H1 (cell line): ENCODE data around the gene CCPG1.

ENCODE experiments used
- MAFK ChIP-seq: IDR thresholded peaks from 2 replicates; pipeline ENCODE4 v1.6.1; 2012; ENCODE audit warnings: low read depth, mild to moderate bottlenecking, improper control_type of control experiment, low read length
- POLR2A ChIP-seq, 2 experiments: IDR thresholded peaks; 1 replicate in 1 of 2; 2 replicates in 1 of 2; pipeline ENCODE4 v1.6.1; 2011; ENCODE audit warnings: low read depth in 2 of 2, low read length in 2 of 2, mild to moderate bottlenecking in 2 of 2; ENCODE audit errors: control extremely low read depth in 1 of 2
- POLR2AphosphoS5 ChIP-seq: IDR thresholded peaks from 2 replicates; pipeline ENCODE4 v1.6.1; 2011; ENCODE audit warnings: low read depth, low read length
- SIRT6 ChIP-seq: IDR thresholded peaks from one replicate; pipeline ENCODE4 v1.7.1; 2012; ENCODE audit warnings: low read length, inconsistent platforms
- SRF ChIP-seq: IDR thresholded peaks from 2 replicates; pipeline ENCODE4 v1.6.1; 2011; ENCODE audit warnings: mild to moderate bottlenecking, low read depth, low read length, moderate library complexity
- ZNF274 ChIP-seq: IDR thresholded peaks from 2 replicates; pipeline ENCODE4 v1.7.0; 2012; ENCODE audit warnings: low read length, borderline replicate concordance; ENCODE audit errors: extremely low read depth
- TF ChIP-seq, protein P1 (sequence below), 3 experiments: IDR thresholded peaks; 1 replicate in 2 of 3; 2 replicates in 1 of 3; pipeline versions ENCODE4 v1.5.1 to v1.6.1; 2011; ENCODE audit warnings: low read length in 3 of 3, mild to moderate bottlenecking in 3 of 3, inconsistent platforms in 2 of 3, low read depth in 1 of 3, moderate library complexity in 1 of 3; ENCODE audit not compliant: insufficient read depth in 1 of 3; ENCODE audit errors: control extremely low read depth in 1 of 3
- TF ChIP-seq, protein P2 (sequence below): IDR thresholded peaks from 2 replicates; pipeline ENCODE4 v1.6.1; 2011; ENCODE audit warnings: low read length, improper control_type of control experiment

- TF ChIP-seq POLR2A (IDR thresholded peaks at IDR 0.05; ENCODE audit: control extremely low read depth in 1 of 2, low read depth in 2 of 2, low read length in 2 of 2) (no peak), MAFK (no peak), SRF (no peak), ZNF274 (no peak), POLR2AphosphoS5 (no peak), SIRT6 (no peak)
- TF ChIP-seq, protein P1, sequence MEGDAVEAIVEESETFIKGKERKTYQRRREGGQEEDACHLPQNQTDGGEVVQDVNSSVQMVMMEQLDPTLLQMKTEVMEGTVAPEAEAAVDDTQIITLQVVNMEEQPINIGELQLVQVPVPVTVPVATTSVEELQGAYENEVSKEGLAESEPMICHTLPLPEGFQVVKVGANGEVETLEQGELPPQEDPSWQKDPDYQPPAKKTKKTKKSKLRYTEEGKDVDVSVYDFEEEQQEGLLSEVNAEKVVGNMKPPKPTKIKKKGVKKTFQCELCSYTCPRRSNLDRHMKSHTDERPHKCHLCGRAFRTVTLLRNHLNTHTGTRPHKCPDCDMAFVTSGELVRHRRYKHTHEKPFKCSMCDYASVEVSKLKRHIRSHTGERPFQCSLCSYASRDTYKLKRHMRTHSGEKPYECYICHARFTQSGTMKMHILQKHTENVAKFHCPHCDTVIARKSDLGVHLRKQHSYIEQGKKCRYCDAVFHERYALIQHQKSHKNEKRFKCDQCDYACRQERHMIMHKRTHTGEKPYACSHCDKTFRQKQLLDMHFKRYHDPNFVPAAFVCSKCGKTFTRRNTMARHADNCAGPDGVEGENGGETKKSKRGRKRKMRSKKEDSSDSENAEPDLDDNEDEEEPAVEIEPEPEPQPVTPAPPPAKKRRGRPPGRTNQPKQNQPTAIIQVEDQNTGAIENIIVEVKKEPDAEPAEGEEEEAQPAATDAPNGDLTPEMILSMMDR (IDR thresholded peaks at IDR 0.05; ENCODE audit: control extremely low read depth in 1 of 3, insufficient read depth in 1 of 3, low read depth in 1 of 3, low read length in 3 of 3) = no peak
- TF ChIP-seq, protein P2, sequence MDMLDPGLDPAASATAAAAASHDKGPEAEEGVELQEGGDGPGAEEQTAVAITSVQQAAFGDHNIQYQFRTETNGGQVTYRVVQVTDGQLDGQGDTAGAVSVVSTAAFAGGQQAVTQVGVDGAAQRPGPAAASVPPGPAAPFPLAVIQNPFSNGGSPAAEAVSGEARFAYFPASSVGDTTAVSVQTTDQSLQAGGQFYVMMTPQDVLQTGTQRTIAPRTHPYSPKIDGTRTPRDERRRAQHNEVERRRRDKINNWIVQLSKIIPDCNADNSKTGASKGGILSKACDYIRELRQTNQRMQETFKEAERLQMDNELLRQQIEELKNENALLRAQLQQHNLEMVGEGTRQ = no peak
These were observed 65.0 kb downstream of the CCPG1 start for GRCh38 chr15:55343168-55343567.
